T-helper 2 cell (primary cell): ENCODE measurements around the gene ZNF224.
"Not testable (repeated sequence)": the region's sequence is repeated elsewhere in the genome, so short reads cannot be mapped to it uniquely, and the experiment has no call there.

Experiments
- DNase-seq, 5 experiments: peaks; one replicate each; pipeline versions ENCODE4 v3.0.0 to v3.0.0-alpha.2; 2012 to 2022
- total RNA-seq, 2 donors: gene quantifications; one replicate each; lab custom pipeline; 2026; lab: John Stamatoyannopoulos, UW

The ZNF224 gene
- 37.4 to 59.1 reads per million in 2 donors for total RNA-seq

- peak; percentile 37 to 95 (median 70) for DNase-seq
These were observed at the start of gene ZNF224 for GRCh38 chr19:44093931-44094765. Gene ZNF224, plus strand, starts transcription at chr19:44094361. Its CDS starts 3,513 bp downstream, at chr19:44097874.

GRCh38 chr19:44050740-44051649 is 43.2 kb upstream of the ZNF224 start:
- DNase-seq: peak in 1 of 5 experiments; percentile 7

GRCh38 chr19:44051650-44052402 is 42.3 kb upstream of the ZNF224 start, which contains the start of gene ZNF223:
Gene ZNF223, plus strand, starts transcription at chr19:44052036. Its CDS starts 3,141 bp downstream, at chr19:44055177.
- peak in 4 of 5 experiments; percentile 16 to 48 (median 41) for DNase-seq

GRCh38 chr19:44055870-44056269 is 38.3 kb upstream of the ZNF224 start:
- no peak for DNase-seq

- no peak for DNase-seq
These were observed 34.9 kb upstream of the ZNF224 start for GRCh38 chr19:44059229-44059628.

- DNase-seq: no peak
These were observed 33.1 kb upstream of the ZNF224 start for GRCh38 chr19:44061038-44061437.

GRCh38 chr19:44066305-44066704 is 27.9 kb upstream of the ZNF224 start:
- no peak for DNase-seq

GRCh38 chr19:44069415-44069814 is 24.7 kb upstream of the ZNF224 start:
- DNase-seq: no peak

GRCh38 chr19:44071824-44072542 is 22.2 kb upstream of the ZNF224 start, which contains the start of gene ZNF284:
Gene ZNF284, plus strand, starts transcription at chr19:44072159. Its CDS starts 4,231 bp downstream, at chr19:44076390.
- DNase-seq: peak; percentile 38 to 88 (median 76)

GRCh38 chr19:44072543-44073401 is 21.4 kb upstream of the ZNF224 start:
- DNase-seq: no peak

GRCh38 chr19:44076325-44076724 is 17.8 kb upstream of the ZNF224 start:
- DNase-seq: no peak

GRCh38 chr19:44092108-44092507 is 2.1 kb upstream of the ZNF224 start:
- DNase-seq: no peak

- DNase-seq: no peak
These were observed 13.6 kb downstream of the ZNF224 start for GRCh38 chr19:44107751-44108150.

- no peak for DNase-seq
These were observed 15.3 kb downstream of the ZNF224 start for GRCh38 chr19:44109458-44109857.

- DNase-seq: peak in 1 of 5 experiments; percentile 42
These were observed 17.8 kb downstream of the ZNF224 start for GRCh38 chr19:44111910-44112463.

- no peak for DNase-seq
These were observed 18.6 kb downstream of the ZNF224 start for GRCh38 chr19:44112802-44113137.

- peak; percentile 36 to 97 (median 76) for DNase-seq
These were observed 19.1 kb downstream of the ZNF224 start, which contains the start of gene ZNF225 for GRCh38 chr19:44113138-44113783. Gene ZNF225, plus strand, starts transcription at chr19:44113399. Its CDS starts 2,429 bp downstream, at chr19:44115828.

GRCh38 chr19:44113784-44114390 is 19.7 kb downstream of the ZNF224 start:
- peak in 1 of 5 experiments; percentile 18 for DNase-seq

- DNase-seq: not testable (repeated sequence)
These were observed 27.0 kb downstream of the ZNF224 start for GRCh38 chr19:44121162-44121561.
